ENCODE data around the gene TEKT3.

Gene TEKT3

DNA sequence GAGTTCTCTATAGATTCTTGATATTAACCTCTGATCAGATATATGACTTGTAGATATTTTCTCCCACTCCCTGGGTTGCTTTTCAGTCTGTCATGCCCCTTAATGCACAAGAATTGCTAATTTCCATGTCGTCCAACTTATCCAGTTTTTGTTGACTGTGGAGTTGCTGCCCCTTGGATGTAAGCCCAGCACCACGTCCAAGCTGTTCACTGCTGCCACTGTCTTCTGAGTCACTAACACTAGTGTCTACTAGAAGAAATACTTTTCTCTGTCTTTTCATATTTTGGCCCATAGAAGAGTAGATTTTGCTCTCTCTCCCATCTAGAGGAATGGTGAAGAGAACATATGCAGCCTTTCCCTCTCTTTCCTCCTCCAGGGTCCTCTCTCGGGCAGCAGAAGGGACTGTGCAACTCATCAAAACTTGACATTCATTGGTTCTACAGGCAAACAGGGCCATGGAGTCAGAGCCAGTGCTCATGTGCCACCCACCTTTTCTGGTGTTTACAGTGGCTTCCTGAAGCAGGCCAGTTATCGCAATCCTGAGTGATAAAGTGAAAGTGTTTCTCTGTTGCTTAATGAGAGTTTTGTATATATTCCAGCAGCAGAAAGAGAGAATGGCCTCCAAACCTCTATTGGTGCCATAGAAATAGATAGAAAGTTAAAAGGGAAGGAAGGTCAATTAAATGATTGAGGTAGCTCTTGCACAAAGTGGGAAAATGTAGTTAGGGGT lies 53.7 kb downstream of the TEKT3 start:
- Histone ChIP-seq H3K27me3 (ENCODE audit: control insufficient read depth in 2 of 2, insufficient read depth in 2 of 2, low read length in 2 of 2) (no peaks in the 10 kb centered on the region), H3K36me3 (ENCODE audit: control insufficient read depth in 2 of 2, insufficient read depth in 2 of 2, low read length in 2 of 2) (no peaks in the 10 kb centered on the region), H3K4me1 (ENCODE audit: control insufficient read depth in 2 of 2, insufficient read depth in 2 of 2, low read length in 2 of 2) (no peaks in the 10 kb centered on the region), H3K9ac (ENCODE audit: low read depth in 1 of 2, low read length in 2 of 2) (no peak overlapping the region), H3K27ac (ENCODE audit: low read depth in 2 of 2, low read length in 2 of 2) (no peak overlapping the region), H3K4me3 (ENCODE audit: low read length in 2 of 2) (no peak overlapping the region), H3K9me3 (ENCODE audit: control insufficient read depth in 2 of 2, low read length in 2 of 2) (no peaks in the 10 kb centered on the region)

DNA sequence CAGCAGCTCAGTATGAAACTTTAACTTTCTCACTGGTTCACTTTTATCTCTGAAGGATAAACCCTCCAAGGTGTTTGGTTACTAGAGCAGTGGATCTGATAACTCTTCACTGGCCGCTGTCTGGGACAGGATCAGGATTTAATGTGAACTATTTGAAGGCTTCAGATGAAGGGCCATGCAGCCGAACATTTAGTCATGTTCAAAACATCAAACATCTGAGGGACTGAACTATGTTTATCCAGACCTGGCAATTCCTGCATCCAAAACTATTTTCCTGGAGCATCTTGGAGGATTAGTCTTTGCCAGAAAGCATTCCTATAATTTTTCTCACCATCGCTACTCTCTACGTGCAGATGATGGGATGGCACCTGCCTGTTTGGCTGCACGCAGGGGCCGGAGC lies 55.9 kb downstream of the TEKT3 start:
- Histone ChIP-seq H3K9me3 (ENCODE audit: control insufficient read depth in 2 of 2, low read length in 2 of 2) (no peaks in the 10 kb centered on the region), H3K36me3 (ENCODE audit: control insufficient read depth in 2 of 2, insufficient read depth in 2 of 2, low read length in 2 of 2) (no peaks in the 10 kb centered on the region), H3K9ac (ENCODE audit: low read depth in 1 of 2, low read length in 2 of 2) (no peak overlapping the region), H3K4me1 (ENCODE audit: control insufficient read depth in 2 of 2, insufficient read depth in 2 of 2, low read length in 2 of 2) (no peaks in the 10 kb centered on the region), H3K27me3 (ENCODE audit: control insufficient read depth in 2 of 2, insufficient read depth in 2 of 2, low read length in 2 of 2) (no peaks in the 10 kb centered on the region), H3K4me3 (ENCODE audit: low read length in 2 of 2) (no peak overlapping the region), H3K27ac (ENCODE audit: low read depth in 2 of 2, low read length in 2 of 2) (no peak overlapping the region)

DNA sequence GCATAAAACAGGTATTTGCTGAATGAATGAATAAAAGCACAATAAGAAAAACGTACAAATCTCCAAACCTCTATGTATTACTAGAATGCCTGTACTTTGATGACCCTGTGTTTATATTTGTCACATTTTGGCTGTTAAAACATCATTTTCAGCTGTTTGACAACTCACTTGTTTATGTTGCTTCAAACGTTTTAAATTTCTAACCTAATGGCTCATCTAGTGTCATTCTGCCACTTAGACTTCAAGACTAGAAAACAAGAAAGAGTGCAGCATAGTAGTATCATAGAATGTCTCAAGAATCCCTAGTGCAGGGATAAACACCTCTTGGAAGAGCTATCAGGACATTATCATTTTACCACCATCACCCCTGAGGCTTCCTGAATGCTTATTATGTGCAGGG lies 56.9 kb downstream of the TEKT3 start:
- Histone ChIP-seq H3K9ac (ENCODE audit: low read depth in 1 of 2, low read length in 2 of 2) (no peak overlapping the region), H3K9me3 (ENCODE audit: control insufficient read depth in 2 of 2, low read length in 2 of 2) (no peaks in the 10 kb centered on the region), H3K27me3 (ENCODE audit: control insufficient read depth in 2 of 2, insufficient read depth in 2 of 2, low read length in 2 of 2) (no peaks in the 10 kb centered on the region), H3K4me1 (ENCODE audit: control insufficient read depth in 2 of 2, insufficient read depth in 2 of 2, low read length in 2 of 2) (no peaks in the 10 kb centered on the region), H3K36me3 (ENCODE audit: control insufficient read depth in 2 of 2, insufficient read depth in 2 of 2, low read length in 2 of 2) (no peaks in the 10 kb centered on the region), H3K4me3 (ENCODE audit: low read length in 2 of 2) (no peak overlapping the region), H3K27ac (ENCODE audit: low read depth in 2 of 2, low read length in 2 of 2) (no peak overlapping the region)

DNA sequence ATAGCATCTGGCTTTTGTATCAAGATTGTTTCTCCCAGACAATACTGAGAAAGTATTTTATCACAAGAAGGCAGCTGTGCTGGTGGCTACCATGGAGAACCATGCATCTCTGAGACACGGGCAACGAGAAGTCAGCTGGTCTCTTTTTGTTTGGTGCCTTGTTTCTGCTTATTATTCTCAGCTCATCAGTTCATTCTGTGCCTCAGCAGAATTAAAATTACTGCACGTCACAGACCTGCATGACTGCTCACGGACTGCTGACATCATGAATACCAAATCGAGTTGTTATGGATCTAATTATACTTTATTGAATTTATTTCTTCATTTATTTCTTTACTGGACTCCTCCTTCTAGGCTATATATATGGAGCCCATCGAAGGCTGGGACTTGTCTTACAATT lies 57.3 kb downstream of the TEKT3 start:
- no peaks in the 10 kb centered on the region for H3K9me3 ChIP-seq (ENCODE audit: control insufficient read depth in 2 of 2, low read length in 2 of 2)
- H3K36me3 ChIP-seq (ENCODE audit: control insufficient read depth in 2 of 2, insufficient read depth in 2 of 2, low read length in 2 of 2), result no peaks in the 10 kb centered on the region
- no peaks in the 10 kb centered on the region for H3K27me3 ChIP-seq (ENCODE audit: control insufficient read depth in 2 of 2, insufficient read depth in 2 of 2, low read length in 2 of 2)
- H3K4me1 ChIP-seq (ENCODE audit: control insufficient read depth in 2 of 2, insufficient read depth in 2 of 2, low read length in 2 of 2), result no peaks in the 10 kb centered on the region
- no peak overlapping the region for H3K9ac ChIP-seq (ENCODE audit: low read depth in 1 of 2, low read length in 2 of 2)
- H3K27ac ChIP-seq (ENCODE audit: low read depth in 2 of 2, low read length in 2 of 2), result no peak overlapping the region
- no peak overlapping the region for H3K4me3 ChIP-seq (ENCODE audit: low read length in 2 of 2)

DNA sequence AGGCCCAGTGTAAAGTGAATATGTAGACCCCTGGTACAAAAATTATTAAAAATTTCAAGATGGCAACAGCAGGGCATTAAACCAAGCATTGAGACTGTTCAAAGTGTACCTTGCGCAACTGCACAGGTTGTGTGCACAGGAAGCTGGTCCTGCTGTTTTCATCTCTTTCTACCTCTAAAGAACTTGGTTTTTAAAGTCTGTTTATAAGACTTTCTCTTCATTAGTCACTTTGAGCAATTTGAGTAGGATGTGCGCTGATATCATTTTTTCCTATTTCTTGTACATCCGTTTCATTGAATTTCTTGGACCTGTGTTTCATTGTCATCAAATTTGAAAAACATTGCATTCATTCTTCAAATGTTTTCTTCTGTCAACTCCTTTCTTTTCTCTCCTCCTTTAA lies 59.5 kb downstream of the TEKT3 start:
- no peaks in the 10 kb centered on the region for H3K4me1 ChIP-seq (ENCODE audit: control insufficient read depth in 2 of 2, insufficient read depth in 2 of 2, low read length in 2 of 2)

DNA sequence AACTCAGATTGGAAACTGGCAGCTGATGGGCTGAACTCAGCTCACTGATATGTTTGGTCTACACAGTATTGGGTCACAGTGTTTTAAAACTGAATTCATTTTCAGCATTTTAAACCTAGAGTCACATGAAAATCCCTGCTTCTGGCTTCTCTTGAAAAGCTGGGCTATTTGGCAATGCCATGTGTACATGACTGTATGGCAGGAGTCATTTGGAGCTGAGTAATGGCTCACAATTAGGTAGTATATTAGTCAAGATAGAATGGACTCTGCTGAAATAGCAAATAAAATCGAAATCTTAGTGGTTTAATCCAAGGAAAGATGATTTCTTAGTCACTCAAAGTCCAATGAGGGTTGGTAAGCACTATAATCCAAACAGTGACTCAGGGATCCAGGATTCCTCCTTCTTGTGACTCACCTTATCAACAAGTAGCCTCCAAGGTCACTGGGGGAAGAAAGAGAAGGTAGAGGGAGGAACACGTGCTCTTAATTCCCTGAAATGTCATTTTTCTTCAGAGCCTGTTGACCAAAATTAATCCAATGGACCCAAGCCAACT lies 62.4 kb downstream of the TEKT3 start:
- Histone ChIP-seq H3K36me3 (ENCODE audit: control insufficient read depth in 2 of 2, insufficient read depth in 2 of 2, low read length in 2 of 2) (no peaks in the 10 kb centered on the region), H3K9ac (ENCODE audit: low read depth in 1 of 2, low read length in 2 of 2) (no peak overlapping the region), H3K27ac (ENCODE audit: low read depth in 2 of 2, low read length in 2 of 2) (no peak overlapping the region), H3K4me1 (ENCODE audit: control insufficient read depth in 2 of 2, insufficient read depth in 2 of 2, low read length in 2 of 2) (no peaks in the 10 kb centered on the region), H3K27me3 (ENCODE audit: control insufficient read depth in 2 of 2, insufficient read depth in 2 of 2, low read length in 2 of 2) (no peaks in the 10 kb centered on the region), H3K4me3 (ENCODE audit: low read length in 2 of 2) (no peak overlapping the region), H3K9me3 (ENCODE audit: control insufficient read depth in 2 of 2, low read length in 2 of 2) (no peaks in the 10 kb centered on the region)

More for the DNA sequence above, 59.5 kb downstream of the TEKT3 start:
- Histone ChIP-seq H3K9ac (ENCODE audit: low read depth in 1 of 2, low read length in 2 of 2) (no peak overlapping the region), H3K27me3 (ENCODE audit: control insufficient read depth in 2 of 2, insufficient read depth in 2 of 2, low read length in 2 of 2) (no peaks in the 10 kb centered on the region), H3K36me3 (ENCODE audit: control insufficient read depth in 2 of 2, insufficient read depth in 2 of 2, low read length in 2 of 2) (no peaks in the 10 kb centered on the region), H3K4me3 (ENCODE audit: low read length in 2 of 2) (no peak overlapping the region), H3K9me3 (ENCODE audit: control insufficient read depth in 2 of 2, low read length in 2 of 2) (no peaks in the 10 kb centered on the region), H3K27ac (ENCODE audit: low read depth in 2 of 2, low read length in 2 of 2) (no peak overlapping the region)

DNA sequence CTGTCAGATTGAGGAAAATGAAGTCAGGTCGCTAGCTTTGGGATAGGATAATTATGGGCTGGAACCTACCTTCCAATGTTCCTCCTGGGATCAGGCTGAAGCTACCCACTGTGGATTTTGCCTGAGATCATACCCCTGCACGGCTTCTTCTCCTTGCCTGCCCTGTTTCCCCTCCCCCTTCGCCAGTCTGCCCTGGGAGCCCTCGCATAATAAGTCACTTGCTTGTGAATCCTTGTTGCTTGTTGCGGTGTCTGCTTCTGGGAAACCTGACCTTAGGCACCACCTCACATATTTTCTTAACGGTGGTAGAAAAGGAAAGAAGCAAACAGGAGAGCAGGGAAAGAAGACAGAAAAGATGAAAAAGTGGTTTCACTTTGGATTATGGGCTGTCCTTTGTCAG lies 63.0 kb downstream of the TEKT3 start:
- Histone ChIP-seq H3K27me3 (ENCODE audit: control insufficient read depth in 2 of 2, insufficient read depth in 2 of 2, low read length in 2 of 2) (no peaks in the 10 kb centered on the region), H3K9ac (ENCODE audit: low read depth in 1 of 2, low read length in 2 of 2) (no peak overlapping the region), H3K27ac (ENCODE audit: low read depth in 2 of 2, low read length in 2 of 2) (no peak overlapping the region), H3K4me1 (ENCODE audit: control insufficient read depth in 2 of 2, insufficient read depth in 2 of 2, low read length in 2 of 2) (no peaks in the 10 kb centered on the region), H3K36me3 (ENCODE audit: control insufficient read depth in 2 of 2, insufficient read depth in 2 of 2, low read length in 2 of 2) (no peaks in the 10 kb centered on the region), H3K9me3 (ENCODE audit: control insufficient read depth in 2 of 2, low read length in 2 of 2) (no peaks in the 10 kb centered on the region), H3K4me3 (ENCODE audit: low read length in 2 of 2) (no peak overlapping the region)

DNA sequence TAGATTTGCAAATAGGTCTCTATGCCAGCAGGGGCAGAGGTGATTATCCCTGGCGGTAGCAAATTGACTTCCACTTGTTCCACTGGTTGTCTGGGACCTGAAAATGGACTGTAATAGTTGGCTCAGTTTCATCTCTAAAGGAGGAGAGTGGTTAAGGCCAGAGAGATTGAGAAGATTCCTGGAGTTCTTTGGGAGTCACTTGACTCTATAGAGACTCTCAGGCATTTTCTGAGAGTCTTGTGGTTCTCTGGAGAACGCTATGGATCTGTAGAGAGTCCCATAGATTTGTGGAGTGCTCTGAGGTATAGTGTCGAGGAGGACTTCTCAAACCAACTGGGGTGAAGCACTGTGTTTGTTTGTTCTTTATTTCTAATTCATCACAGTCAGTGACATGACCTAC lies 67.4 kb downstream of the TEKT3 start:
- no peak overlapping the region for H3K4me3 ChIP-seq (ENCODE audit: low read length in 2 of 2)
- no peak overlapping the region for H3K9ac ChIP-seq (ENCODE audit: low read depth in 1 of 2, low read length in 2 of 2)
- no peaks in the 10 kb centered on the region for H3K36me3 ChIP-seq (ENCODE audit: control insufficient read depth in 2 of 2, insufficient read depth in 2 of 2, low read length in 2 of 2)
- no peaks in the 10 kb centered on the region for H3K9me3 ChIP-seq (ENCODE audit: control insufficient read depth in 2 of 2, low read length in 2 of 2)
- H3K27ac ChIP-seq (ENCODE audit: low read depth in 2 of 2, low read length in 2 of 2), result no peak overlapping the region
- no peaks in the 10 kb centered on the region for H3K4me1 ChIP-seq (ENCODE audit: control insufficient read depth in 2 of 2, insufficient read depth in 2 of 2, low read length in 2 of 2)
- H3K27me3 ChIP-seq (ENCODE audit: control insufficient read depth in 2 of 2, insufficient read depth in 2 of 2, low read length in 2 of 2), result no peaks in the 10 kb centered on the region

DNA sequence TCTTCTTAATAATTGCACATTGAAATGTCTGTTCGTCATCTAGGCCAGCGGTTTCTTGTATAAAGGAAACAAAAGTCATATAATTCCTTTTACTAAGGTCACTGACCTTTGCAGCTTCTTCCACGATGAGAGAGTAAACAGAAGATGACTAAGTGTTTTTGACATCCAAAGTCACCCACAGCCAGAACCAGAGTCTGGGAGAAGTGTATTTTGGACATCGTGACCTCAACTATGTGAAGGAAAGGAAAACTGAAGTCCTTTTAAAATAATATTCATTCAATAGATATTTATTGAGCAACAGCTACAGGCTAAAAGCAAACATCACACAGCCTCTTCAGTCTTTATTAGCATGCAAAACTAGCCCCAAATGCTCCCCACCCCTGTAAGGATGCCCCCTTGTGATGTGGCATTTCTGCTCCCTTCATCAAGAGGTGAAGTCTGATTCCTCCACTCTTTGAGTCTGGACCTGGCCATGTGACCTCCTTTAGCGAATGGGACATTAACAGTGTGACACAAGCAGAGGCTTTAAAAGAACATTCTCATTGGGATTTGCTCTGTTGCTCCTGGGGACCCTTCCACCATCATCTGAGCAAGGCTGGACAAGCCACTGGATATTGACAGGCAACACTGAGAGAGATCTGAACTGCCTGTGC lies 68.1 kb downstream of the TEKT3 start:
- H3K9ac ChIP-seq (ENCODE audit: low read depth in 1 of 2, low read length in 2 of 2), result no peak overlapping the region
- H3K4me3 ChIP-seq (ENCODE audit: low read length in 2 of 2), result no peak overlapping the region
- H3K36me3 ChIP-seq (ENCODE audit: control insufficient read depth in 2 of 2, insufficient read depth in 2 of 2, low read length in 2 of 2), result no peaks in the 10 kb centered on the region
- H3K27ac ChIP-seq (ENCODE audit: low read depth in 2 of 2, low read length in 2 of 2), result peak overlapping the region; percentile 19 to 49
- H3K4me1 ChIP-seq (ENCODE audit: control insufficient read depth in 2 of 2, insufficient read depth in 2 of 2, low read length in 2 of 2), result no peaks in the 10 kb centered on the region
- H3K9me3 ChIP-seq (ENCODE audit: control insufficient read depth in 2 of 2, low read length in 2 of 2), result no peaks in the 10 kb centered on the region
- H3K27me3 ChIP-seq (ENCODE audit: control insufficient read depth in 2 of 2, insufficient read depth in 2 of 2, low read length in 2 of 2), result no peaks in the 10 kb centered on the region

DNA sequence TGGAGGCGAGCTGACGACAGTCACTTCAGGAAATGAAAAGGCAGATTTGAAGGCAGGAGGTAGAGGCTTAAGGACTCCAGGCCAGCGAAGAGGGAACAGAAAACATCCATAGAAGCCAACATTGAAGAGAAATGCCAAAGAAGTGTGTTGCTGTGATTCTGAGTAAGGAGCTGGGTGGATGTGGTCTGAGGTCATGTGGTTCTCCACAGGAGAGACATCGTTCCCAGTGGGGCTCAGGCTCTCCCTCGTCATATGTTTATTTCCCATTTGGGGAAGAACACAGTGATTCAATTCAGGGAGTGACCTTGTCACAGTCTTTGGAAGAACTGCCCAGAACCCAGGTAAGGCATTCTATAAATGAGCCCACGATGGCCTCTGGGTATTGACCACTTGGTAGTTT lies 69.7 kb downstream of the TEKT3 start:
- Histone ChIP-seq H3K9me3 (ENCODE audit: control insufficient read depth in 2 of 2, low read length in 2 of 2) (no peaks in the 10 kb centered on the region), H3K4me3 (ENCODE audit: low read length in 2 of 2) (no peak overlapping the region), H3K27ac (ENCODE audit: low read depth in 2 of 2, low read length in 2 of 2) (no peak overlapping the region), H3K9ac (ENCODE audit: low read depth in 1 of 2, low read length in 2 of 2) (no peak overlapping the region), H3K36me3 (ENCODE audit: control insufficient read depth in 2 of 2, insufficient read depth in 2 of 2, low read length in 2 of 2) (no peaks in the 10 kb centered on the region), H3K4me1 (ENCODE audit: control insufficient read depth in 2 of 2, insufficient read depth in 2 of 2, low read length in 2 of 2) (no peaks in the 10 kb centered on the region), H3K27me3 (ENCODE audit: control insufficient read depth in 2 of 2, insufficient read depth in 2 of 2, low read length in 2 of 2) (no peaks in the 10 kb centered on the region)

All from mucosa of rectum (tissue), 2 donors.